NCI-H774 (cell line): ENCODE results near the gene TTLL12.
"Not testable (repeated sequence)": the region's sequence is repeated elsewhere in the genome, so short reads cannot be mapped to it uniquely, and the experiment has no call there.

Experiments
- DNase-seq: peaks from one replicate; lab custom pipeline; 2025; lab: John Stamatoyannopoulos, UW

TTLL12 gene

DNA sequence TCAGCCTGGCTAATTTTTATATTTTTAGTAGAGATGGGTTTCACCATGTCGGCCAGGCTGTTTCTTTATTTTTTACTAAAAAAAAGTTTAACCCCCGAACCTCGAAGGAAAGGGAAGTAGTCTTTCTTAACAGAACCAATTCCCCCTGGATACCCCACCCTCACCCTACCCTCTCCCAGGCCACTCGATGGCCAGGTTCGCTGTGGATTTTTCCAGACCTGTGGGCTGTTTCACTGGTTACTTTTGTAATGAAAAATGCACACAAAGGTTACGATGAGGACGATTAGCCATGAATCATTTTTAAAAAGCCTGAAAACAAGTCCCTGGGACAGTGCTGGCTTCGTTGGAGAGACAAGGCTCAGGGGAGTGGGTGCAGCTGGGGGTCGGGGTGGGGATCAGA, 33.0 kb downstream of the TTLL12 start:
- no peak for DNase-seq

DNA sequence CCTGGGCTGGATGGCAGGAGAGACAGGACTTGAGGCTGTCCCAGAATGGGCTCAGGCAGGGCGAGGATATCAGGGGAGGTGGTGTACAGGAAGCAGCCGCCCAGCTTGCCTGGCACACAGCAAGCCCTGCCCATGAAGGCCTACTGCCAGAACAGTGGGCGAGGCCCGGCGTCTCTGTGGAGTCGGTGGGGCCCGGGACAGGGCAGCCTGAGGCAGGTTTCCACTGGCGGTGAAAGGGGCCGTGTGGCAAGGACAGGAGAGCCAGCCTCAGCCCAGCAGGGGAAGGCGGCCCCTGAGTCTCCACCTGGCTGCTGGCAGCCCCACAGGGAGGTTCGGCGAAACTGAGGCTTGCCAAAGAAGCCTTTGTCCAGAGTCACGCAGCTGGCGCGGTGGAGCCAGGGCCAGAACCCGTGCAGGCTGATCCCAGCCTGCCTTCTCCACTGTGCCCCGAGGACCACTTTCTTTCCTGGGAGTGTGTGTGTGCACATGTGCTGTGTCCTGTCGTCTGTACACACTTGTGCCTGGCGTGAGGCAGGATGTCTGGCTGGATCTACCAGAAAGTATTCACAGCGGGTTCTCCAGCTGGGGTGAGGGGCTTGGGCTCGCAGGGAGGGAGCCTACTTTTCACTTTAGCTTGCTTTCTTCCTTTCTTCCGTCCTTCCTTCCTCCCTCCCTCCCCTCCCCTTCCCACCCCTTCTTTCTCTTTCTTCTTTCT, 34.4 kb downstream of the TTLL12 start:
- no peak for DNase-seq

- DNase-seq: no peak
These were observed 35.0 kb downstream of the TTLL12 start for GRCh38 chr22:43152003-43152356.

DNA sequence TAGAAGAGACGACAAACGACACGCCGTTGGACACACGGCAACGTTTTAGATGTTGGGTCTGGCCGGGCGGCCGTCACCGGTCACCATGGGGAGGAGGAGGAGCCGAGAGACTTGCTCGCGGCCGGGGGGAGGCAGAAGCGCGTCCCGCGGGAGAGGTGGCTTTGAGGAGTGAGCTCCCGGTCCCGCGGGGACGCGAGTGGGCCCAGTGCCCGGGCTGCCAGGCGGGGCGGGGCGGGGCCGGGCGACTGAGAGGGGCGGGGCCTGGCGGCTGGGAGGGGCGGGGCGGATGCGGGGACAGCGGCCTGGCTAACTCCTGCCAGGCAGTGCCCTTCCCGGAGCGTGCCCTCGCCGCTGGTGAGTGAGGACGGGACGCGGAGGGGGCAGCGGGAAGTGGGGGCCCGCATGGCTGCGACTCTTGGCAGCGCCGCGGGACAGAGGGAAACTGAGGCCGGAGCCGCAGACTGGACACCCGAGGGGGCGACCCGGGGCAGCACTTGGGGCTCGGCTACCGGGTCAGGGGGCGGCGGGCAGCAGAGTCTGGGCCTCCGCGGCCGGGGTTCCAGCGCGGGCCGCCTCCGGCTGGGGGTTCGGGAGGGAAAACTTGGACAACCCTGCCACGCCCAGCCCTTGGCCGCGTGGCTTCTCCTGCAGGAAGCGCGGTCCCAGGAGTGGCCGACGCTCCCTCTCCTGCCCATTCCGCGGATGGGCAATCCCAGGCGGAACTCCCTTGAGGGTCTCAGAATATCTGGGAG, 35.5 kb downstream of the TTLL12 start, which contains the start of gene TSPO:
TSS of gene TSPO (plus strand) at position 309 of the 752 bp plus-strand sequence. CDS start 7,680 bp downstream, outside the sequence.
- DNase-seq: no peak

GRCh38 chr22:43150731-43151206, 36.2 kb downstream of the TTLL12 start:
- no peak for DNase-seq

DNA sequence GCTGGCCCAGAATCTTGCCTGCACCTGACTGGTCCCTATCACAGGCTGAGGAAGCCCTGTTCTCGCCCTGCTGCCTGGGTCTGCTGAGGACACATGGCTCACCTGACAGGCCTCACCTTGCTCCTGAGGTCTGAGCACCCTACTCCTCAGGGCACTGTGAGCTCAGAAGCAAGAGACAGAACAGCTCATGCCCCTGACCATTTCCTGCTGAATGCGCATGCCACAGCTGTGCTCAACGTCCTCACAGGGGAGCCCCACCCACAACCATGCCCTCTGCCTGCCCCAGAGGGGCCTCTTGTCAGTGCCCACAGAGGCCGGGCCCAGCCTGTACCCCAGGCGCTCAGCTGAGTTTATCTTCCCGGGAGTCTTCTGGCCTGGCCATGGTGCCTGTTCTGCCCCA, 38.4 kb downstream of the TTLL12 start:
- no peak for DNase-seq

DNA sequence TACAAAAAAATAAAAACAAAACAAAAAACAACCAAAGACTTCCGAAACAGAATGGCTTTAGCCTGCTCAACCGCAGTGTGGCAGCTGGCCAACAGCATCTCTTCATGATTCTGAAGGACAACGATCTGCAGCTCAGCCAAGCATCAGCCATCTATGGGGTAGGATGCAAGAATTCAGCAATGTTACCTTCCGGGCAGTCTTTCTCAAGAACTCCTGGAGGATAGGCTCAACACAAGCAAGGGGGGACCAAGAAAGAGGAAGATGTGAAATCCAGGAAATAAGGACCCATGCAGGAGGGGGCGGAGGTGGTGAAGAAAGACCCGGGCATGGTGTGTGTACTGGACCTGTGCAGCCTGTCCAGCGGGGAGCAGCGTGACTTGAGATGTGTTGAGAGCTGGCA, 39.1 kb downstream of the TTLL12 start:
- DNase-seq: no peak

- DNase-seq: not testable (repeated sequence)
These were observed 40.6 kb downstream of the TTLL12 start for GRCh38 chr22:43146332-43146731.

- DNase-seq: not testable (repeated sequence)
These were observed 41.6 kb downstream of the TTLL12 start for GRCh38 chr22:43145371-43145770.

DNA sequence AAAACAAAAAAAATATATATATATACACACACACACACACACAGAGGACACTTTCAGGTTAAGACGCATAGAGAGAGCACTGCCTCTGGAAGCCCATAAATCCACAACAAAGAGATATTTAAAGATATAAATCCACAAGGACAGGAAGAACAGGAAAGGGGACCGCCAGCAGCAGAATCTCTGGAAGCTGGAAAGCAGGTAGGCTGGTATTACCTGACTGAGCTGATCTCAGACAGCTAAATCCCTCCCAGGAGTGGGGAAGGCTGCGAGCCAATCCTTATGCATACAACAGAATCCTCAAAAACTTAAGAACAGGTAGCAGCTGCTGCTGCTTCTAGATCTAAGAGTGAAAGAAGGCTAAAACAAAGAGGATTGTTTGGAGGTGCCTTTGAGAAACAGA, 42.0 kb downstream of the TTLL12 start:
- DNase-seq: no peak

DNA sequence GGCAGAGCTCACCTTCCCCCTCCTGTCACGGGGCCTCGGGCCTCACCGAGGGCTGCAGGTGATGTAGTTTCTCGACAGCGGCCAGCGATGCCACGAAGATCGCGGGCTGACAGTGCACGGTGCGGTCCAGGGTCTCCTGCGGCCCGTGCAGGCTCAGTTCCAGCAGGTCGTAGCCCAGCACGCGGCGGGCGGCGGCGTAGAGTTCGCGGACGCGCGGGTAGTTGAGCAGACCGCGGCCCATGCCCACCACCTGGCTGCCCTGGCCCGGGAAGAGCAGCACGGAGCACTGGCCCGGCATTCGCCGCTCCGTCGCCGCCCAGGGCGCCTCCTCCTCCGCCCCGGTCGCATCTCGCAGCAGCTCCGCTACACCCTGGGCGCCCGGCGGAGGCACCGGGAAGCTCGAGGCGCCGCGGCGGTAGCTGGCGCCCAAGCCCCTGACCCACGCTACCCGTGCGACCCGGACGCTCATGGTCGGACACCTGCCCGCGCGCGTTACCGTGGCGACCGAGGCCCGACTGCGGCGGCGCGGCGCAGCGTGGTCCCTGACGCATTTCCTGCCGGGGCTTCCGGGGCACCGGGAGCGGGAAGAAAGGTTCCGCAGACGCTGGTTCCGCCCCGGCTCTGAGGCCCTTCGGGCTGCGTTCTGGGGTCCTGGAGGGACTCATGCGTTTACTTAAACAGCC, 43.9 kb downstream of the TTLL12 start, which contains the start of gene MCAT:
TSS of gene MCAT (minus strand) at position 519 of the 683 bp plus-strand sequence. CDS start at position 469, 50 bp downstream.
- DNase-seq: peak; percentile 70

DNA sequence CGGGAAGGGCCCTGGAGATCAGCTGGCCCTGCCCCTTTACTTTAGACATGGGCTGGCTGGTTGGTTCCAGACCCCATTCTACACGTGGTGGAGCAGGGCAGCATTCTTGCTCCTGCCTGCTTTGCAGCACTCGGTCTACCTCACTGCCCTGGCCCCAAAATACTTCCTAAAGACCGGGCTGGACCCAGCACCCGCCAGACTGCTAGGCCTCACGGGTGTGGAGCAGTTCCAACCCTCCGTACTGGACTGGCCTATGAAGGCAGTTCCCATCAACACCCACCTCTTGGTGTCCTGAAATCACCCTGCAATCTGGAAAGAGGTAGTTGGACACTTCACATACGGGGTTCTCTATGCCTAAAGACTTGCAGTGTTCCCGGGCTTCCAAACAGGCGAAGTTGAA, 50.1 kb downstream of the TTLL12 start:
- no peak for DNase-seq

DNA sequence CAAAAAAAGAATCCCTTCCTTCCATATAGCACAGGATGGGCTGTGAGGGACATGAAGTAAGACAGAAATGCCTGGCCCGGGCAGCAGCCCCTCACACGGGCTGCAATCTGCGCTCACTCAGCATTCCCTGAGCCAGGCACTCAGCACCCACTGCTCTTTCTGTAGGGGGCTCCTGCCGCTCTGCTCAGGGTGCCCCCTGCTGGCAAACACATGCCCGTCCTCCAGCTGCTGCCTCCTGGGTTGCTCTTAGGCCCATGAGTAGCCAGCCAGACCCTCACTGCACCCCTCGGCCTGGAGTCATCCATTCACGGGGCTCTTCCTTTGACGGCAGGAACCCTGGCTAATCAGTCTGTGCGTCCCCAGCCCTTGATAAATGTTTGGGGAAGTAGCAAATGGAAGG, 50.7 kb downstream of the TTLL12 start:
- no peak for DNase-seq

DNA sequence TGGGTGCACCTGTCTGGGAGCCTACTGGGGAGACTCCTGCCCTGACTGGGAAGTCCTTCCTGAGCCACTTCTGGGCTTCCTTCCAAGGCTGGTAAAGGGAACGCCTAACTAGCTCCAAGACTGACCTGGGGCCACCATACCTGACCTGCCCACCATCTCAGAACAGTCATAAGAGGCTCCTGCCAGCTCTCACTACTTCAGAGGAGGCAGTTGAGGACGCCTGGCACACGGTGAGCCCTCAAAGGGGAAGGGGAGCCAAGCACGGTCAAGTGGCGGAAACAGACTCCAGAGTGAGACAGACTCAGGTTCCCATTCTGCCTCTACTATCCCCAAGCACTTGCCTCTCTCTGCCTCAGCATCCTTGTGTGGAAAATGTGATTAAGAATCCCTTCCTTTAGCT, 51.4 kb downstream of the TTLL12 start:
- DNase-seq: no peak

DNA sequence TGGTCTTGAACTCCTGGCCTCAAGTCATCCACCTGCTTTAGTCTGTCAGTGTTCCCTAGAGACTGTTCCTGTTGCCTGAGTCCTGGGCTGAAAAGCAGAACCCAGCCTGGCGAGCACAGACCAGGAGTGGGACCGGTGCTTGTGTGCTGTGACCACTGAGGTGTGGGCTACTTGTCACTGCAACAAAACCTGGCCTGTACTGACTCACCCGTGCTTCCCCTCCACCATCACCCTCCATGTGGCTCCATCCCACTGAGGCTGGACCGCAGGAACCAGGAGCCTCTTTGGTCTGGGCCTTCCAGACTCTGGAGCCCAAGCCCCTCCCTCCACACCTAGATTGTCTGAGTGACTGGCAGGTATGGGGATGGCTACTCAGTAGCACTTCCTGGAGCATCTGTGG, 52.4 kb downstream of the TTLL12 start:
- DNase-seq: no peak

DNA sequence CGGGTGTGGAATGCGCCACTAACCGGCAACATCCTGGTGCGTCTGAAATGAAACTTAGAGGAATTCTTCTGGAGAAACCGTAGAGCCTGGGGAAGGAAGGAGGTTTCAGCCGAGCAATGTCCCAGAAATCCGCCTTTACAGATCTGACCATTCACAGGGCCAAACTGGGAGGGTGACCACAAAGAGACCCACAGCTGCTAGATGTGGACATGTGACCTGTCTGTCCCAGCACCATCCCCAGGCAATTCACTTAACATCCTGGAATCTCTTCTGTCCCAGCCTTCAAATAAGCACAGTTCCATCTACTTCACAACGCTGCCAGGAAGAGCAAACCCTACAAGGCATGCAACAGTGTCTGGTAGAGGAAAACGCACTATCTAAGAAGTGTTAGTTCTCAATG, 53.5 kb downstream of the TTLL12 start:
- DNase-seq: no peak

GRCh38 chr22:43131773-43132501, 55.0 kb downstream of the TTLL12 start:
- DNase-seq: no peak

DNA sequence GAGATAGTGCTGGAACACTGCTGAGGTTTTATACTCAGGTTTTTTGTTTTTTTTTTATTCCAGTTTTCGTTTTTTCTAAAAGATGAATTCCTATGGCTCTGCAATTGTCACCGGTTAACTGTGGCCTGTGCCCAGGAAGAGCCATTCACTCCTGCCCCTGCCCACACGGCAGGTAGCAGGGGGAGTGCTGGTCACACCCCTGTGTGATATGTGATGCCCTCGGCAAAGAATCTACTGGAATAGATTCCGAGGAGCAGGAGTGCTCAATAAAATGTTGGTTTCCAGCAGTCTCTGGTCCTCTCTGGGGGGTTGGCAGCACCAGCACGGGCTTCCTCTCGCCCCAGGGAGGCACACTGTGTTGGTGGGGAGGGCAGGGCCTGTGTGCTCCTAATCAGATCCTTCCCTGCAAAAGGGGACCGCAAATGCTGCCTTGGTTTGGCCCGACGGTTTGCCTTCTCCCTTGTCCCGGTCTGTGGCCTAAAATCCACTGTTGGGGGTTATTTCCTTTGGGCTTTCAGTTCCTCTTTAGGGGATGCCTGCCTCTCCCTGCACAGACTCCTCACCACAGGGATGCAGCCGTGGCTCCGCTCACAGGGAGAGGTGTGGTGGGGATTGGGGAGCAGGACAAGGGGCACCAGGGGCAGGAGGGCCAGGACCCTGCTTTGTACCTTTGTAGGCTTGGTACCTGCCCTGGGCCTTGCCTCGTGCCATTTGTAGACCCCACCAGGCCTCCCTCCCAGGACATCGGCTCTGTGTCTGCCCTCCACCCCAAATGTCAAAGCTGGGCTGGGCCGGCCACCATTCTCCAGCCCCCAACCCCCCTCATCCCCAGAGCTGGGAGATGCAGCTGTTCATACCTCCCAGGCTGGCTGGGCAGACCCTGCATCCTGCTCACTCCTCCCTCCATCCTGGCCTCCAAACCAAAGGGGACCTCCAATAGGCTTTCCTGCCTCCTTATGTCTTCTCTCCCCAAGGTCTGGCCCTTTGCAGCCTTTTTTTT, 57.2 kb downstream of the TTLL12 start:
- DNase-seq: no peak

GRCh38 chr22:43128928-43129424, 58.0 kb downstream of the TTLL12 start:
- DNase-seq: peak; percentile 37

- DNase-seq: no peak
These were observed 58.8 kb downstream of the TTLL12 start for GRCh38 chr22:43128116-43128515.
